Limb (tissue), 2 donors: ENCODE results near the gene BCL7A.
"Not testable (repeated sequence)": the region's sequence is repeated elsewhere in the genome, so short reads cannot be mapped to it uniquely, and the experiment has no call there.

Experiments used
- DNase-seq, 2 donors: peaks; one replicate each; pipeline ENCODE4 v3.0.0-alpha.2; 2016; ENCODE audit errors: extremely low spot score in 2 of 2

Gene BCL7A

DNA sequence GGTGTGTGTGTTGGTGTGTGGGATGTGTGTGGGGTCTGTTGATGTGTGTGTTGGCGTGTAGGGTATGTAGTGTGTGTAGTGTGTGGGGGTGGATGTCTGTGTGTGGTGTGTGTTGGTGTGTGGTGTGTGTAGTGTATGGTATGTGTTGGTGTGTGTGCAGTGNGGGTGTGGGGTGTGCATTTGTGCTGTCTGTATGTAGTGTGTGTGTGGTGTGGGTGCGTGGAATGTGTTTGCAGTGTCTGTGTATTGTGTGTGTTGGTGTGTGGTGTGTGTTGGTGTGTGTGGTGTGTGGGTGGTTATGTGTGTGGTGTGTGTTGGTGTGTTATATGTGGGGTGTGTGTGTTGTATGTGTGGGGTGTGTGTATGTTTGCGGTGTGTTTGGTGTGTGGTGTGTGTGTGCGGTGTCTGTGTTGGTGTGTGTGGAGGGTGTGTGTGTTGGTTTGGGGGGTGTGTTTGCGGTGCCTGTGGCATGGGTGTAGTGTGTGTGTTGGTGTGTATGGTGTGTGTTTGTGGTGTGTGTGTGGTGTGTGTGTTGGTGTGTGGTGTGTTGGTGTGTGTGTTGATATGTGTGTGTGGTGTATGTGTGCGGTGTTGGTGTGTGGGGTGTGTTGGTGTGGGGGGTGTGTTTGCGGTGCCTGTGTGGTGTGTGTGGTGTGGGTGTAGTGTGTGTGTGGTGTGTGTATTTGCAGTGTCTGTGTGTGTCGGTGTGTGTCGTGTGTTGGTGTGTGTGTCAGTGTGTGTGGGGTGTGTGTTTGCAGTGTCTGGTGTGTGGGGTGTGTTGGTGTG, 71.6 kb downstream of the BCL7A start:
- DNase-seq: no peak

DNA sequence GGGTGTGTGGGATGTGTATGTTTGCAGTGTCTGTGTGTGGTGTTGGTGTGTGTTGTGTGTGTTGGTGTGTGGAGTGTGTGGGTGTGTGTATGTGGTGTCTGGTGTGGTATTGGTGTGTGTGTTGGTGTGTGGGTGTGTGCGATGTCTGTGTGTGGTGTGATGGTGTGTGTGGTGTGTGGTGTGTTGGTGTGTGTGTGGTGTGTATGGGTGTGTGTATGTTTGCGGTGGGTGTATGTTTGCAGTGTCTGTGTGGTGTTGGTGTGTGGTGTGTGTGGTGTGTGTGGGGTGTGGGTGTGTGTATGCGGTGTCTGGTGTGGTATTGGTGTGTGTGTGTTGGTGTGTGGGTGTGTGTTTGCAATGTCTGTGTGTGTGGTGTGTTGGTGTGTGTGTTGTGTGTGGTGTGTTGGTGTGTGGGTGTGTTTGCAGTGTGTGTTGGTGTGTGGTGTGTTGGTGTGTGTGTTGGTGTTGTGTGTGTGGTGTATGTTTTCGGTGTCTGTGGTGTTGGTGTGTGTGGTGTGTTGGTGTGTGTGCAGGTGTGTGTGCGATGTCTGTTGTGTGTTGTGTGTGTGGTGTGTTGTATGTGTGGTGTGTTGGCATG, 72.6 kb downstream of the BCL7A start:
- no peak for DNase-seq

DNA sequence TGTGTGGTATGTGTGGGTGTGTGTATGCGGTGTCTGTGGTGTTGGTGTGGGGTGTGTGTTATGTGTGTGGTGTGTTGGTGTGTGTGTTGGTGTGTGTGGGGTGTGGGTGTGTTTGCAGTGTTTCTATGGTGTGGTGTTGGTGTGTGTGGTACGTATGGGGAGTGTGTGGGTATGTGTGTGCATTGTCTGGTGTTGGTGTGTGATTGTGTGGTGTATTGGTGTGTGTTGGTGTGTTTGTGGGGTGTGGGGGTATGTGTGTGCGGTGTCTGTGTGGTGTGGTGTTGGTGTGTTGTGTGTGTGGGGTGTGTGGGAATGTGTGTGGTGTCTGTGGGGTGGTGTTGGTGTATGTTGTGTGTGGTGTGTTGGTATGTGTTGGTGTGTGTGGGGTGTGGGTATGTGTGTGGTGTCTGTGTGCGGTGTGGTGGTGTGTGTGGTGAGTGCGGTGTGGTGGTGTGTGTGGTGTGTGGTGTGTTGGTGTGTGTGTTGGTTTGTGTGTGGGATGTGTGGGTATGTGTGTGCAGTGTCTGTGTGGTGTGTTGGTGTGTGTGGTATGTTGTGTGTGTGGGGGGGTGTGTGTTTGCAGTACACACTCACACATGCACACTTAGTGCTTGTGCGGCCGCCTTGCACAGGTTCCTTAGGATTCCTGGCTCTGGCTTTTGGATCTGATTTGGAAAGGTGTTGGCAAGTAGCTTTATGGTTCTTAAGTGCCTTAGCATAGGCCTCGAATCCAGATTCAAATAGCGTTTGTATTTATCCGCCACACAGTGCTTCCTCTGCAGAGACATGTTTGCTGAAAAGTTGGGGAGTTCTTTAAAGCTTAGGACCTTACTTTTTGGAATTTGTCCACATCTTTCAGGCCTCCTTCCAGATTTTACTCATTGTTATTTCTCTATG, 73.3 kb downstream of the BCL7A start:
- no peak for DNase-seq

DNA sequence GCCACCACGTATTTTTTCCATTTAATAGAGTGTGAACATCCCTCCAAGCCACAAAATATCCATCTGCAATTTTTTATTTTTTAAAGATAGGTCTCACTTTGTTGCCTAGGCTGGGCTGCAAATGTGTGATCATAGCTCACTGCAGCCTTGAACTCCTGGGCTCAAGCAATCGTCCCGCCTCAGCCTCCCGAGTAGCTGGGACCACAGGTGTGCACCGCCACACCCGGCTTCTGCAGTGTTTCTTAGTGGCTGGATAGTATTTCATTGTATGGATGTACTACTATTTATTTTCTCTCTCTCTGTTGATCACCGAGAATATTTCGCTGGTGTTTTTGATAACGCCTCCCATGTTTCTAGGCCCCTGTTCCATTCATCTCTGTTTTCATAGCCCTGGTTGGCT, 74.3 kb downstream of the BCL7A start:
- DNase-seq: no peak

- DNase-seq: no peak
Observed at GRCh38 chr12:122096591-122097149, 75.0 kb downstream of the BCL7A start.

DNA sequence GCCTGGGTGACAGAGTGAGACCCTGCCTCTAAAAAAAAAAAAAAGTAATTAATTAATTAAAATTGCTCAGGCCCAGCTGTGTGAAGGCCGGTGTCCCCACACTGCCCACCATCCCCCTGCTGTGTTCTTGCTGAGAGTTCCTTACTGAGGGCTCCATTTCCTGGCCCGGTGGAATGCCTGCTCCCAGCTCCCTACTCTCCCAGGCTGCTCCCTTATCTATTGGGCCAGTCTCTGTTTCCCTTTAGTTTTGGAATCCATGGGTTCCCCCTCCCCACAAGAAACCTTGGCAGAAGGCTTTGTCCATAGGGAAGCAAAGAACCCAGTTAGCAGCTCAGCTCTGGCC, 75.9 kb downstream of the BCL7A start:
- no peak for DNase-seq

- DNase-seq: peak in 1 of 2 donors; percentile 47
Observed at GRCh38 chr12:122097927-122098756, 76.5 kb downstream of the BCL7A start.

DNA sequence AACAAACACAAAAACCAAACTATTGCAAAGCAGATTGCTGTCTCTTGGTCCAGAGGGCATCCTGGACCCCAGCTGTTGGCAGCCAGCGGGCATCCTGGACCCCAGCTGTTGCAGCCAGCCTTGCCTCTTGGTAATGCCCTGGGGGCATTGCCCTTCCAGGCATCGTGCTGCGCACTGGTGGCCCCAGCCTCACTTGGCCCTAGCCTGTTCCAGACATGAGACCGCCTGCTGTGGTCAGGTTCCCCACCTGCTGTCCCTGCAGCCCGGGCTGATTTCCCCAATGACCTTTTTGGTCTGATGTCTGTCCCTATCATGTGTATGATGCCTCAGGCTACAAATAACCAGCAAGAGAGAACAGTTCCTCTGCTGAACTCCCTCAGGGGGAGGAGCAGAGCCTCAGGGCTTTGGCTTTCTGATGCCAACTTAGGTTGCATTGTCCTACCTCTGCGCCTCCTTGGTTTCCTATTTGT, 77.6 kb downstream of the BCL7A start:
- DNase-seq: no peak

DNA sequence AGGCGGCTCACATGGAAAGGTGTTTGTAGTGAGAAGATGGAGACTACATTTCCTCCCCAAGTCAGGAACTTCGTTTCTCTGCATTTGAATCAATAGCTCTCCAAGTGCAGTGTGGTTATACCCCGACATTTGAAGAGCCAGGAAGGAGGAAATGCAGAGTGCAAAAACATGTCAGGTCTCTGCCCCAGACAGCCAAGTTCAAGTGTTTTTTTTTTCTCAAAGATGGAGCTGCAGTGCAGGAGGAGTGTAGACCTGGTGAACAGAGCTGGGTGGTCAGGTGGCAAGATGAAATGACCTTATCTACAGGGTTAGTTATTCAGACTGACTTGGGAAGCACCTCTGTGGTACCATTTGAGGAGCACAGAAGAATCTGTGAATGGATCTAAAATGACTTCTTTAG, 78.2 kb downstream of the BCL7A start:
- no peak for DNase-seq

- no peak for DNase-seq
Observed at GRCh38 chr12:122100568-122100967, 78.9 kb downstream of the BCL7A start.

- DNase-seq: no peak
Observed at GRCh38 chr12:122102331-122102730, 80.6 kb downstream of the BCL7A start.

DNA sequence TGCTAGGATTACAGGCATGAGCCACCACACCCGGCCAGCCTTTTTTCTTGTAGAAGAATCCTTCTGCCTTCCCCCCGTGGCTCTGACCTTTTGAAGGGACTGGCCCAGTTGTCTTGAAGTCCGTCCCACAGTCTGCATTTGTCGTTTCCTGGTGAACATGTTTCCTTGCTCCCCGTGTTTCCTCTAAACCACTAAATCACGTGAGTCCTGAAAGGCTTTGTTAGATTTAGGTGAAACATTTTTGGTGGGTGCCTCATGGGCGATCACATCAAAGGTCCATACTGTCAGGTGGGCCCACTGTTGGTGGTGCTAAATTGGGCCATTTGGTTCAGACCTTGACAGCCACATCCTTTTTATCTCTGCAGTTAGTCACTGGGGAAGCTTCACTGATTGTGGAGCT, 83.2 kb downstream of the BCL7A start:
- no peak for DNase-seq

DNA sequence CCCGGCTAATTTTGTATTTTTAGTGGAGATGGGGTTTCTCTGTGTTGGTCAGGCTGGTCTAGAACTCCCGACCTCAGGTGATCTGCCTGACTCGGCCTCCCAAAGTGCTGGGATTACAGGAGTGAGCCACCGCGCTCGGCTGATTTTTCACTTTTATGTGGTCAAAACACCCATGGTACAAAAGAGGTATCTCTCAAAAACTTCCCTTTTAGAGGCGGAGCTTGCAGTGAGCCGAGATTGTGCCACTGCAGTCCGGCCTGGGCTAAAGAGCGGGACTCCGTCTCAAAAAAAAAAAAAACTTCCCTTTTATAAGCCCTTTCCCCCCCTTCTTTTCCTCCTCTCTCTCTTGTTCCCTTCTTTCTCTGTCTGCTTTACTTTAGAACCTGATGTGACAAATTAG, 83.8 kb downstream of the BCL7A start:
- not testable (repeated sequence) for DNase-seq

- no peak for DNase-seq
Observed at GRCh38 chr12:122106843-122107242, 85.2 kb downstream of the BCL7A start.

- DNase-seq: no peak
Observed at GRCh38 chr12:122107261-122107660, 85.6 kb downstream of the BCL7A start.

DNA sequence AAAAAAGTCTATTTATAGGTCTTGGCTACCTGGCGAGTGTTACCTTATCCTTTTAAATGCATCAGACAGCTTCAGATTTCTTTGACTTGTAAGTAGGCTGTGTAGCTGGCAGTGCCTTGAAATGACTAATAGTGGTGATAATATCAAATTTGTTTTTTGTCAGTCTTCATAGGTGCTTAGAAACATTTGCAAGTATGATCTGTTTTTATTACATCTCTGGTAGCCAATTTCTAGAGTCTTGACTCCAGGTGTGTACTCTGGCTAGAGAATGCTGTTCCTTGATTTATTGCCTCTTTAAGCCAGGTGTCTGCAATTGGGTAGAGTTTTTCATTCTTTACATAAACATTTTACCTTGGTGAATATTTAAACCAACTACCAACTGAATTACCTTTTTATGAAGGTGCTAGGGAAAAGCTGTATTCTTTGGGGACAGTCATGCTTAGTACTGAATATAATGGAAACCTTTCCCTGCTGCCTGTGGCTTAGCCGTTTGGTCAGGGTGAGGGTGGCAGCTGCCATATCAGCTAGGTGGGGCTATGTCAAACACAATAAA, 89.5 kb downstream of the BCL7A start:
- DNase-seq: no peak
